HFFc6 (cell line): ENCODE measurements around the gene AKT2. TPM values are rescaled to one million over a fixed set of nuclear protein-coding genes. Genes with fewer than 3 reads are reported as not detected.

Source experiments
- DNase-seq: peaks from one replicate; pipeline ENCODE4 v3.0.0-alpha.2; 2018
- H3K27ac Mint-ChIP-seq: 2 replicates; pipeline ENCODE4 v1.8.0; 2020; ENCODE audit warnings: mild to moderate bottlenecking, mixed read lengths
- H3K27me3 Mint-ChIP-seq: 2 replicates; pipeline ENCODE4 v1.8.0; 2021; ENCODE audit warnings: mild to moderate bottlenecking, moderate library complexity, mixed read lengths; ENCODE audit not compliant: insufficient read depth
- H3K36me3 Mint-ChIP-seq: 2 replicates; pipeline ENCODE4 v1.8.0; 2021; ENCODE audit warnings: low read depth, mixed read lengths
- H3K4me1 Mint-ChIP-seq: 2 replicates; pipeline ENCODE4 v1.8.0; 2020; ENCODE audit warnings: low read depth, mixed read lengths
- H3K4me3 Mint-ChIP-seq: 2 replicates; pipeline ENCODE4 v1.8.0; 2020; ENCODE audit warnings: mild to moderate bottlenecking, moderate library complexity, mixed read lengths
- H3K9me3 Mint-ChIP-seq: 2 replicates; pipeline ENCODE4 v1.8.0; 2020; ENCODE audit warnings: mild to moderate bottlenecking, mixed read lengths
- CTCF ChIP-seq: fragments of 200-600 bp; sonication (generic); IDR thresholded peaks from 2 replicates; pipeline ENCODE4 v1.5.0; 2021; ENCODE audit warnings: antibody characterized with exemption, mild to moderate bottlenecking
- total RNA-seq, 6 experiments: library from RNA; stranded (reverse); fragmentation: NEBNext Ultra II Directional; extraction: Animal tissue kit (Norgen Biotek cat#: 25700); gene quantifications; 2 replicates in 1 of 6; 3 replicates in 5 of 6; pipeline ENCODE4 v1.2.3, GENCODE V29; 2021

Gene AKT2
- total RNA-seq, 6 experiments from 2014 or later = 128 to 133 (median 130) TPM

GRCh38 chr19:40265763-40266099 lies 19.4 kb downstream of the AKT2 start:
- Mint-ChIP-seq H3K9me3 (no peaks in the 10 kb centered on the region), H3K27me3 (peaks cover 1% of the 10 kb centered on the region; the same call in 1 of the 2 replicates), H3K27ac (no peak overlapping the region), H3K4me3 (no peak overlapping the region), H3K4me1 (no peaks in the 10 kb centered on the region), H3K36me3 (peaks cover 15% of the 10 kb centered on the region; the same call in 1 of the 2 replicates)
- TF ChIP-seq CTCF = no peak
- no peak for DNase-seq

GRCh38 chr19:40265055-40265762 lies 19.9 kb downstream of the AKT2 start:
- Mint-ChIP-seq H3K9me3 (no peaks in the 10 kb centered on the region), H3K4me3 (no peak overlapping the region), H3K36me3 (peaks cover 15% of the 10 kb centered on the region; the same call in 1 of the 2 replicates), H3K4me1 (no peaks in the 10 kb centered on the region), H3K27ac (no peak overlapping the region), H3K27me3 (peaks cover 1% of the 10 kb centered on the region; the same call in 1 of the 2 replicates)
- DNase-seq = no peak
- no peak for TF ChIP-seq CTCF

GRCh38 chr19:40264314-40265054 lies 20.7 kb downstream of the AKT2 start:
- TF ChIP-seq CTCF = no peak
- Mint-ChIP-seq H3K4me1 (no peaks in the 10 kb centered on the region; the same call in 1 of the 2 replicates), H3K27ac (no peak overlapping the region), H3K4me3 (no peak overlapping the region), H3K9me3 (no peaks in the 10 kb centered on the region), H3K27me3 (peaks cover 1% of the 10 kb centered on the region; the same call in 1 of the 2 replicates), H3K36me3 (peaks cover 15% of the 10 kb centered on the region; the same call in 1 of the 2 replicates)
- DNase-seq = no peak

- H3K36me3 Mint-ChIP-seq = peaks cover 15% of the 10 kb centered on the region; the same call in 1 of the 2 replicates
- H3K27ac Mint-ChIP-seq = no peak overlapping the region
- no peaks in the 10 kb centered on the region for H3K9me3 Mint-ChIP-seq
- no peak for DNase-seq
- no peaks in the 10 kb centered on the region; the same call in 1 of the 2 replicates for H3K4me1 Mint-ChIP-seq
- TF ChIP-seq CTCF = no peak
- H3K27me3 Mint-ChIP-seq = peaks cover 1% of the 10 kb centered on the region; the same call in 1 of the 2 replicates
- H3K4me3 Mint-ChIP-seq = no peak overlapping the region
Measured at GRCh38 chr19:40263440-40264313, 21.5 kb downstream of the AKT2 start.

GRCh38 chr19:40262422-40262821 lies 22.7 kb downstream of the AKT2 start:
- no peak for TF ChIP-seq CTCF
- Mint-ChIP-seq H3K27me3 (peaks cover 1% of the 10 kb centered on the region; the same call in 1 of the 2 replicates), H3K4me1 (peaks cover 3% of the 10 kb centered on the region; the same call in 1 of the 2 replicates), H3K36me3 (peaks cover 15% of the 10 kb centered on the region; the same call in 1 of the 2 replicates), H3K9me3 (no peaks in the 10 kb centered on the region), H3K27ac (no peak overlapping the region), H3K4me3 (no peak overlapping the region)
- DNase-seq = no peak
